GM12891 (cell line): Measurements from ENCODE around the gene UBXN11. TPM values are rescaled to one million over a fixed set of nuclear protein-coding genes. Genes with fewer than 3 reads are reported as not detected.
A peak's percentile ranks its signal among the peaks of the same experiment; 100 is the strongest.

Source experiments
- DNase-seq: peaks from one replicate; pipeline ENCODE4 v3.0.0; 2011; ENCODE audit warnings: low spot score; ENCODE audit not compliant: insufficient read length
- FAIRE-seq: peaks from 2 replicates; lab custom pipeline; 2011; peaks lifted over from hg19 to GRCh38; lab: Jason Lieb, UNC
- PAX5 ChIP-seq: IDR thresholded peaks from 2 replicates; pipeline ENCODE4 v1.6.1; 2011; ENCODE audit warnings: low read length, moderate library complexity, mild to moderate bottlenecking; ENCODE audit not compliant: insufficient read depth, severe bottlenecking
- POLR2A ChIP-seq: IDR thresholded peaks from 2 replicates; pipeline ENCODE4 v1.6.1; 2011; ENCODE audit warnings: low read depth, low read length, control low read depth
- POLR2AphosphoS5 ChIP-seq: IDR thresholded peaks from 2 replicates; pipeline ENCODE4 v1.6.1; 2011; ENCODE audit warnings: low read depth, low read length, control low read depth
- POU2F2 ChIP-seq: IDR thresholded peaks from 2 replicates; pipeline ENCODE4 v1.6.1; 2011; ENCODE audit warnings: low read depth, mild to moderate bottlenecking, control low read depth, low read length, moderate library complexity
- SPI1 ChIP-seq: IDR thresholded peaks from 2 replicates; pipeline ENCODE4 v1.6.1; 2011; ENCODE audit warnings: low read depth, low read length, control low read depth
- TAF1 ChIP-seq: IDR thresholded peaks from 2 replicates; pipeline ENCODE4 v1.6.1; 2011; ENCODE audit warnings: low read depth, low read length, control low read depth
- polyA plus RNA-seq: library from polyadenylated mRNA; unstranded; fragments of >200 nt; gene quantifications from one replicate; pipeline ENCODE4 v1.2.1, GENCODE V29; 2012; ENCODE audit warnings: low read depth, missing spikeins, inconsistent platforms; ENCODE audit not compliant: missing spikeins

Gene UBXN11
- 12.8 TPM for polyA plus RNA-seq

GRCh38 chr1:26306290-26307229, at the start of gene UBXN11:
UBXN11 (minus strand) TSS chr1:26306636; CDS start chr1:26302883, 3,753 bp downstream.
- FAIRE-seq (peak; percentile 96), DNase-seq (peak; percentile 98)
- TF ChIP-seq PAX5 (no peak), POLR2A (no peak; the same call in 1 of the 2 replicates), POLR2AphosphoS5 (no peak), POU2F2 (peak; percentile 30; the same call in 1 of the 2 replicates)

- DNase-seq (no peak), FAIRE-seq (no peak)
- no peak for TF ChIP-seq POU2F2
Measured at GRCh38 chr1:26356106-26356505, 49.7 kb upstream of the UBXN11 start.

DNA sequence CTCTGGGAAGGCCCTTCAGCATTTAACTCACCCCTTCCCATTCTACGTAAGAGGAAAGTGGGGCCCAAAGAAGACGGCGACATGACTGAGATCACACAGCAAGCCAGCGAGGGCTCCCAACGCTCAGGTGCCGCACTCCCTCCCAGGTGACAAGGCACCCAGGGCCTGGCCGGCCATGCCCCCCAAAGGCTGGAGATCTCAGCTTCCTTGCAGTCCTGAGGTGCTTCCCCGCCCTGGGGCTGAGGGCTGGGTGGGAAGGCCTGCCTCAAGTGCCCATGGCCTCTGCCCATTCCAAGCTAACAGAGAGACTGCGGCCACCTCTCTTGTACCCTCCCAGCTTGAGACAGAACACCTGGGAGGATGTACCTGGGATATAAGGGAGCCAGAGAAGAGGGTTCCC, 48.5 kb upstream of the UBXN11 start:
- DNase-seq (no peak), FAIRE-seq (no peak)
- TF ChIP-seq TAF1 (no peak), POLR2AphosphoS5 (no peak), POLR2A (no peak), PAX5 (no peak), POU2F2 (no peak), SPI1 (no peak)

- FAIRE-seq: no peak
- DNase-seq: no peak
- no peak for TF ChIP-seq POLR2A
- no peak for TF ChIP-seq PAX5
- no peak for TF ChIP-seq SPI1
- TF ChIP-seq TAF1: no peak
- TF ChIP-seq POLR2AphosphoS5: no peak
- no peak for TF ChIP-seq POU2F2
Measured at GRCh38 chr1:26353976-26354820, 47.8 kb upstream of the UBXN11 start, which contains the start of gene CRYBG2. CRYBG2 (minus strand) TSS chr1:26354130; CDS start chr1:26346657, 7,473 bp downstream.

DNA sequence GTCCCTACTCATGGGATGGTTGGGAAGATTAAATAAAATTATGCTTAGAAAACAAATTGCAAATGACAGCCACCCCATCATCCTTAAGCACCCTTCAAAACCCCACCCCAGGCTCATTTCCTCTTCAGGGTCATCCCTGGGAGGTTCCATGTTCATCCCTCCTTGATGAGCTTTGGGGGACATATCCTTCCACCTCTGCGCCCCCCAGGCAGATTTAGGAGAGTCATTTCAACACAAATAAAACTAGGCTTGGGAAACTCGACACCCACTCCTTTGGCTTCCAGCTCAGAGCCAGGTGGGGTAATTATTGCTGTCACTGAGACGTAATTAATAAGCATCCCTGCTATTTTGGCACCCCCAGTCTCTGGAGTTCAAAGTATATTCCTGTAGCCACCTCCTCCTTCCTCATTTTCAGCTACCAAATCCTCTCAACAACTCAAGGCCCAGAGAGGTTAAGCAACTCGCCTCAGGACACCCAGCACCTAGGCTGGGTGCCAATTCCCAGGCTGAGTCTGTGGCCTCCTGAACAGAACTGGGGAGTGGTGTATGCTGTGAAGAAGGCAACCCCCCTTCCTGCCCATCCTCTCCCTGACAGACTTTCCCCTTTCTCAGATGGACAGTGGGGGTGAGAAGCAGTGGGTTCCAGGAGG, 46.9 kb upstream of the UBXN11 start:
- TF ChIP-seq PAX5 (no peak), TAF1 (no peak), POU2F2 (no peak), SPI1 (no peak), POLR2A (no peak), POLR2AphosphoS5 (no peak)
- DNase-seq (no peak), FAIRE-seq (no peak)

- DNase-seq: no peak
- no peak for FAIRE-seq
- TF ChIP-seq TAF1 (no peak), POLR2AphosphoS5 (no peak), POLR2A (no peak), PAX5 (no peak), SPI1 (no peak), POU2F2 (no peak)
Measured at GRCh38 chr1:26352338-26352679, 45.9 kb upstream of the UBXN11 start.

DNA sequence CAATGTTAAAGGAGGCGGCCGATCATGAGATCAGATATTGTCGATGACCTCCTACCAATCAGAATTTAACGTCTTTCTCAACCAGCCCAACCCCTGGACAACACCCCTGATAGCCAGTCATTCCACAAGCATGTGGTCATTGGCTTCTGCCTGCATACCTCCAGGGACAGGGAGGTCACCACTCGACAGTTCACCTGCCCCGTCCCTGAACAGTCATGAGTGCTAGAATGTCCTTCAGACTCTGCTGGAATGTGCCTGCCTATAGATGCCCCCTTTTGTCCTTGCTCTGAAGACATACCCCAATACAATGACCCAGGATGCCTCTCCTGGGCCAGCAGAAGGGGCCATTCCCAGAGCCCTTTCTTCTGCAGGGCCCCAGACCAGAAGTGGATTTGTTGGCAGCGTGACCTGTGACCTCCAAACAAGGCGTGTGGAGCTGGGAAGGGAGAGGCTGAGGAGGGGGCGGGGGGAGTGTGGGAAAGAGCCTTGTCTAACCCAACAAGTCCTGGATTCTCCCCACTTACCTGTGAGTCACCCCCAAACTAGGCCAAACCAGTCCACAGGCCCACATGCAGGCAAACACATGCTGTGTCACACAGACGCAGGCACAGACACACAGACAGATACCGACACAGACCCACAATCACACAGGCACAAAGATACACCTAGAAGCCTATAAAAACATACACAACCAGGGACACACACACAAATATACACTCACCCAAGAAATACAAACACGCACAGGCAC, 45.3 kb upstream of the UBXN11 start:
- DNase-seq (no peak), FAIRE-seq (no peak)

GRCh38 chr1:26350701-26351589, 44.5 kb upstream of the UBXN11 start:
- TF ChIP-seq POLR2A: no peak
- TF ChIP-seq SPI1: no peak
- FAIRE-seq: no peak
- DNase-seq: no peak

More for the DNA sequence above, 45.3 kb upstream of the UBXN11 start:
- no peak for TF ChIP-seq POLR2AphosphoS5
- no peak for TF ChIP-seq PAX5
- TF ChIP-seq TAF1: no peak
- no peak for TF ChIP-seq POLR2A
- no peak for TF ChIP-seq SPI1
- TF ChIP-seq POU2F2: no peak

- DNase-seq (no peak), FAIRE-seq (no peak)
- TF ChIP-seq POU2F2: no peak
- no peak for TF ChIP-seq SPI1
- no peak for TF ChIP-seq POLR2AphosphoS5
- TF ChIP-seq TAF1: no peak
- TF ChIP-seq POLR2A: no peak
- TF ChIP-seq PAX5: no peak
Measured at GRCh38 chr1:26350343-26350700, 43.9 kb upstream of the UBXN11 start.
